ENCODE results near the gene SUMO4.

- TF ChIP-seq CTCF (IDR thresholded peaks at IDR 0.05): no peak
- TF ChIP-seq POLR2AphosphoS5 (IDR thresholded peaks at IDR 0.05): no peak
- no peak for TF ChIP-seq POLR2A (IDR thresholded peaks at IDR 0.05)
Observed at GRCh38 chr6:149389509-149390297, 10.4 kb upstream of the SUMO4 start.

All from sigmoid colon (tissue), 4 donors.